ENCODE measurements around the gene PRKCB.

DNA sequence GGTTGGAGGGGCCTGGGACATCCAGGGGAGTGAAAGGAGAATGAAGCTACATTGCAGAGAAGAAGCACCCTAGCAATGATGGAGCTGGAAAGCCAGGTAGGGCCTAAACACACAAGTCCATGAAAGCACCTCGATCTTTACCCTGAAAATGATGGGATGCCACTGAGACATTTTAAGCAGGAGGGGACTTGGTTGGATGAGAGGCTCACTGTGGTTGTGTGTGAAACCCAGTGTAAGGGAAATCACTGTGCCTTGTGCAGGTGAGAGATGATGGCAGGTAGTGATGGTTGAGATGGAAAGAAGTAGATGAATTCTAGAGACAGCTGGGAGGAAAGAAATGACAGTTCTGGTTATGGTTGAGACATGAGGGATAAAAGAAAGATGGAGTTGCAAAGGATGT lies 287.5 kb downstream of the PRKCB start:
- TF ChIP-seq POLR2A (IDR thresholded peaks at IDR 0.05; ENCODE audit: low read depth, low read length) (no peak), POLR2AphosphoS5 (IDR thresholded peaks at IDR 0.05; ENCODE audit: low read depth, low read length) (no peak), TAF1 (IDR thresholded peaks at IDR 0.05; ENCODE audit: borderline replicate concordance, low read depth, low read length) (no peak)
